Parathyroid adenoma (tissue), 2 donors: ENCODE results near the gene POLDIP2.

ENCODE experiments used
- H2AFZ ChIP-seq: fragments of 300-600 bp; sonication (generic); one replicate; pipeline ENCODE4 v1.7.0; 2017; ENCODE audit warnings: antibody characterized with exemption, mild to moderate bottlenecking
- H3K27ac ChIP-seq: fragments of 300-600 bp; sonication (generic); one replicate; pipeline ENCODE4 v1.7.0; 2017
- H3K27me3 ChIP-seq: fragments of 300-600 bp; sonication (generic); one replicate; pipeline ENCODE4 v1.7.0; 2017; ENCODE audit warnings: low read length; ENCODE audit not compliant: control insufficient read depth, insufficient read depth
- H3K36me3 ChIP-seq: fragments of 300-600 bp; sonication (generic); one replicate; pipeline ENCODE4 v1.7.0; 2017; ENCODE audit warnings: low read length; ENCODE audit not compliant: control insufficient read depth, insufficient read depth
- H3K4me1 ChIP-seq: fragments of 300-600 bp; sonication (generic); one replicate; pipeline ENCODE4 v1.7.0; 2017; ENCODE audit warnings: control low read depth
- H3K4me2 ChIP-seq: fragments of 300-600 bp; sonication (generic); one replicate; pipeline ENCODE4 v1.7.0; 2017; ENCODE audit warnings: low read length
- H3K4me3 ChIP-seq: fragments of 300-600 bp; sonication (generic); one replicate; pipeline ENCODE4 v1.7.0; 2017; ENCODE audit warnings: low read depth, low read length
- H3K79me2 ChIP-seq: fragments of 300-600 bp; sonication (generic); one replicate; pipeline ENCODE4 v1.7.0; 2017; ENCODE audit warnings: control low read depth
- H3K9ac ChIP-seq: fragments of 300-600 bp; sonication (generic); one replicate; pipeline ENCODE4 v1.7.0; 2017; ENCODE audit warnings: mild to moderate bottlenecking
- H3K9me3 ChIP-seq: fragments of 300-600 bp; sonication (generic); one replicate; pipeline ENCODE4 v1.7.0; 2017; ENCODE audit warnings: low read length; ENCODE audit not compliant: control insufficient read depth
- CTCF ChIP-seq: fragments of 300-600 bp; sonication (generic); IDR thresholded peaks from one replicate; pipeline ENCODE4 v1.7.0; 2017; ENCODE audit warnings: antibody characterized with exemption, mild to moderate bottlenecking
- donor health status: primary hyperparathyroidism.

POLDIP2 gene

GRCh38 chr17:28379814-28380801 lies 22.8 kb upstream of the POLDIP2 start:
- no peak overlapping the region for H3K9ac ChIP-seq
- TF ChIP-seq CTCF = no peak
- H3K4me1 ChIP-seq = peaks cover 16% of the 10 kb centered on the region
- no peaks in the 10 kb centered on the region for H3K36me3 ChIP-seq
- H3K4me3 ChIP-seq = no peak overlapping the region
- H3K27ac ChIP-seq = peak overlapping the region; percentile 21
- H3K79me2 ChIP-seq = peaks cover 22% of the 10 kb centered on the region
- no peaks in the 10 kb centered on the region for H3K27me3 ChIP-seq
- H3K9me3 ChIP-seq = no peaks in the 10 kb centered on the region
- no peak overlapping the region for H3K4me2 ChIP-seq
- H2AFZ ChIP-seq = peak overlapping the region; percentile 11

- H3K27me3 ChIP-seq = no peaks in the 10 kb centered on the region
- H3K9me3 ChIP-seq = no peaks in the 10 kb centered on the region
- H3K4me2 ChIP-seq = no peak overlapping the region
- TF ChIP-seq CTCF = no peak
- peaks cover 13% of the 10 kb centered on the region for H3K79me2 ChIP-seq
- no peak overlapping the region for H2AFZ ChIP-seq
- H3K4me1 ChIP-seq = peaks cover 9% of the 10 kb centered on the region
- no peak overlapping the region for H3K9ac ChIP-seq
- H3K36me3 ChIP-seq = no peaks in the 10 kb centered on the region
- H3K27ac ChIP-seq = no peak overlapping the region
- H3K4me3 ChIP-seq = no peak overlapping the region
Observed at GRCh38 chr17:28372945-28373274, 15.6 kb upstream of the POLDIP2 start.

GRCh38 chr17:28372203-28372944 lies 15.0 kb upstream of the POLDIP2 start:
- peak overlapping the region; percentile 60 for H3K27ac ChIP-seq
- H3K4me2 ChIP-seq = peak overlapping the region; percentile 69
- peaks cover 9% of the 10 kb centered on the region for H3K4me1 ChIP-seq
- peak overlapping the region; percentile 79 for H2AFZ ChIP-seq
- no peaks in the 10 kb centered on the region for H3K27me3 ChIP-seq
- H3K9me3 ChIP-seq = no peaks in the 10 kb centered on the region
- peak overlapping the region; percentile 44 for H3K9ac ChIP-seq
- peaks cover 12% of the 10 kb centered on the region for H3K79me2 ChIP-seq
- no peaks in the 10 kb centered on the region for H3K36me3 ChIP-seq
- TF ChIP-seq CTCF = no peak
- H3K4me3 ChIP-seq = peak overlapping the region; percentile 22

DNA sequence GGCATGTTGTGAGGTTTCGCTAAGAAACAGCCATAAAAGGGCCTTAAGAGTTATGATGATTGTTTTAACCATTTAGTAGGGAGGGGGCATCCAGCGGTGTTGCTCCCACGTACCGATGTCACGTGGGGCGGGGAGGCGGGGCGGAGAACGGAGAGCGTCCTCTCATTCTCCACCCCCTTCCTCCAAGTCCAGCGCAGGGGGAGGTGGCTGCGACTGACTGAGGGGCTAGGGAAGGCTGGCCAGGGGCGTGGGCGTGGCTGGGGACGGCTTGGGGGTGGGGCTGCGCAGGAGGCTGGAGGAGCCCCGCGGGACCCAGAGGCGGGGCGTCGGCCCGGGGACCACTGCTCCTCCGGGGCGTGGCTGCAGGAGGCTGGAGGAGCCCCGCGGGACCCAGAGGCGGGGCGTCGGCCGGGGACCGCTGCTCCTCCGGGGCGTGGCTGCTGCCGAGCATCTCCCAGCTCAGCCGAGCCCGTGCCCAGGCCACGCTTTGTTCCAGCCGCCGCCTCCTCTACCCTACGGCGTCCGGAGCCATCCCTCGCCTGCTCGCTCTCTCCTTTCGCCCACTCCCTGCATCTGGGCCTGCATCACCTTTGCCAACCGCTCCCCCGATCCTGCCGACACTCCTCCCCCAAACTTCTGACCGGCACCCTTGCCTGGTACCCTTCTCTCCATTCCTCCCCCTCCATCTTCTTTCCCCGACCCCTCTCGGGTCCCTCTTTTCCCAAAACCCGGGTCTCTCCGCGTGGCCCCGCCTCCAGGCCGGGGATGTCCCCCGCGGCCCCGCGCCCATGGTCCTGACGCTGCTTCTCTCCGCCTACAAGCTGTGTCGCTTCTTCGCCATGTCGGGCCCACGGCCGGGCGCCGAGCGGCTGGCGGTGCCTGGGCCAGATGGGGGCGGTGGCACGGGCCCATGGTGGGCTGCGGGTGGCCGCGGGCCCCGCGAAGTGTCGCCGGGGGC lies 14.2 kb upstream of the POLDIP2 start, which contains the start of gene SARM1:
TSS of gene SARM1 (plus strand) at position 450 of the 958 bp plus-strand sequence. CDS start at position 789, 339 bp downstream.
- no peak for TF ChIP-seq CTCF
- Histone ChIP-seq H3K4me3 (peak within 1 kb of the TSS; percentile 37), H3K79me2 (peaks cover 10% of the 10 kb centered on the region), H2AFZ (peak within 1 kb of the TSS; percentile 79), H3K27ac (peak within 1 kb of the TSS; percentile 66), H3K4me1 (peaks cover 9% of the 10 kb centered on the region), H3K9ac (peak within 1 kb of the TSS; percentile 44), H3K27me3 (no peaks in the 10 kb centered on the region), H3K36me3 (no peaks in the 10 kb centered on the region), H3K4me2 (peak within 1 kb of the TSS; percentile 69), H3K9me3 (no peaks in the 10 kb centered on the region)
